HG02973 (cell line): ENCODE data around the gene ACER3.

ENCODE experiments used
- ATAC-seq: cut with Tn5 transposase; IDR thresholded peaks from one replicate; pipeline ENCODE4 v1.9.1; 2021; ENCODE audit warnings: moderate library complexity; ENCODE audit not compliant: unreplicated experiment

ACER3 gene

GRCh38 chr11:76919467-76919866, 58.7 kb downstream of the ACER3 start:
- ATAC-seq, result no peak

GRCh38 chr11:76919887-76920746, 59.4 kb downstream of the ACER3 start:
- peak; percentile 76 for ATAC-seq

- no peak for ATAC-seq
These were observed 66.4 kb downstream of the ACER3 start for GRCh38 chr11:76927160-76927559.

GRCh38 chr11:76935042-76935441, 74.3 kb downstream of the ACER3 start:
- no peak for ATAC-seq

- no peak for ATAC-seq
These were observed 78.5 kb downstream of the ACER3 start for GRCh38 chr11:76939219-76939631.

GRCh38 chr11:76944225-76944624, 83.5 kb downstream of the ACER3 start:
- ATAC-seq, result no peak

- no peak for ATAC-seq
These were observed 85.5 kb downstream of the ACER3 start for GRCh38 chr11:76946223-76946622.

- no peak for ATAC-seq
These were observed 86.5 kb downstream of the ACER3 start for GRCh38 chr11:76947190-76947589.

GRCh38 chr11:76947800-76948199, 87.1 kb downstream of the ACER3 start:
- no peak for ATAC-seq

- ATAC-seq, result no peak
These were observed 94.9 kb downstream of the ACER3 start for GRCh38 chr11:76955459-76956114.

GRCh38 chr11:76962583-76963416, 102.1 kb downstream of the ACER3 start:
- peak; percentile 83 for ATAC-seq

- ATAC-seq, result peak; percentile 34
These were observed 102.9 kb downstream of the ACER3 start for GRCh38 chr11:76963417-76964168.

GRCh38 chr11:76972051-76972450, 111.3 kb downstream of the ACER3 start:
- ATAC-seq, result no peak

GRCh38 chr11:76974179-76974891, 113.6 kb downstream of the ACER3 start:
- no peak for ATAC-seq

- ATAC-seq, result no peak
These were observed 114.8 kb downstream of the ACER3 start for GRCh38 chr11:76975513-76975912.

- no peak for ATAC-seq
These were observed 117.1 kb downstream of the ACER3 start for GRCh38 chr11:76977791-76978190.

GRCh38 chr11:76978239-76978638, 117.5 kb downstream of the ACER3 start:
- no peak for ATAC-seq

- no peak for ATAC-seq
These were observed 118.1 kb downstream of the ACER3 start for GRCh38 chr11:76978818-76979217.

- no peak for ATAC-seq
These were observed 119.5 kb downstream of the ACER3 start for GRCh38 chr11:76980196-76980595.

GRCh38 chr11:76984743-76985142, 124.0 kb downstream of the ACER3 start:
- ATAC-seq, result no peak
